Muscle layer of colon (tissue), 2 donors: ENCODE results near the gene KCNQ1.

Experiments
- H3K27ac ChIP-seq: one replicate; pipeline ENCODE4 v1.7.0; 2013; ENCODE audit warnings: low read depth, mild to moderate bottlenecking, low read length, moderate library complexity
- H3K27me3 ChIP-seq, 2 donors: one replicate each; pipeline ENCODE4 v1.7.0; 2013; ENCODE audit warnings: low read length in 2 of 2, mild to moderate bottlenecking in 2 of 2; ENCODE audit not compliant: insufficient read depth in 2 of 2, control insufficient read depth in 1 of 2
- H3K36me3 ChIP-seq: one replicate; pipeline ENCODE4 v1.7.0; 2013; ENCODE audit warnings: mild to moderate bottlenecking, low read length; ENCODE audit not compliant: insufficient read depth
- H3K4me1 ChIP-seq: one replicate; pipeline ENCODE4 v1.7.0; 2013; ENCODE audit warnings: mild to moderate bottlenecking, low read length; ENCODE audit not compliant: insufficient read depth
- H3K4me3 ChIP-seq, 2 donors: one replicate each; pipeline ENCODE4 v1.7.0; 2013; ENCODE audit warnings: low read length in 2 of 2, low read depth in 1 of 2, mild to moderate bottlenecking in 1 of 2, moderate library complexity in 1 of 2
- H3K9ac ChIP-seq: one replicate; pipeline ENCODE4 v1.7.0; 2013; ENCODE audit warnings: low read length
- H3K9me3 ChIP-seq: one replicate; pipeline ENCODE4 v1.7.0; 2013; ENCODE audit warnings: mild to moderate bottlenecking, low read length
- donor health status: abdominal sarcoma.
- donor health status: Adenocarcinoma of cecum.

KCNQ1 gene

DNA sequence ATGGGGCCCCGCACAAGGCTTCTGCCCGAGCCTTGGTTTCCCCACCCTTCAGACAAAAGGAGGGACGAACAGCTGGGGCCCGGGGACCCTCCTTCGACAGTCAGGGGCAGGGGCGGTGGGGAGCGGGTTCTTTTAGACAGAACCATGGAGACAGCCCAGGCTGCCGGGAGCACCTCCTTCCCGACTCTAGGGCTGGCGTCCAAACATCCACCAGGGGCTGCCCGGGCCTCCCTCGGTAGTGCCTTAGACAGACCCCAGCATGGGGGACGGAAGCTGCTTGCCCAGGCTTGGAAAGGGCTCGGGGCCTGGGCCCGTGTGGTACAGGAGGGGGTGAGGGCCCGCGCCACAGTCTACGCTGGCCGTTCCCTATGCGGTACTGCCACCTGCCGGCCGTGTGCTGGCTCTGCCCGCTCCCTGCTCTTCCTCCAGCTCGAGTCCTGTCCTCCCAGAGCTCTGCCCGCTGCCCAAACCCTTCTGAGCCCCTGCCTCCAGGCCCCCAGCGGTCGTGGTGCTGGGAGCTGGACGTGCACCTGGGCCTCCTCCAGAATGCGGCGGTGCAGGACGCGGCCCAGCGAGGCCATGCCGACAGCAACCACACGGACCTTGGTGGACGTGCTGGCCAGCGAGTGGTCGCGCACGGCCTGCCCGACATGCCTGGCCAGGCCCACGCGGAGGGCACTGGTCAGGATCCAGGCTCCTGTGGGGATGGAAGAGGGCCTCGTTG is 24.1 kb upstream of the KCNQ1 start:
- Histone ChIP-seq H3K9ac (no peak overlapping the region), H3K36me3 (no peaks in the 10 kb centered on the region), H3K4me3 (no peak overlapping the region), H3K27ac (no peak overlapping the region), H3K4me1 (peaks cover 4% of the 10 kb centered on the region), H3K27me3 (peaks cover 0 to 7% of the 10 kb centered on the region in 2 donors), H3K9me3 (no peaks in the 10 kb centered on the region)

DNA sequence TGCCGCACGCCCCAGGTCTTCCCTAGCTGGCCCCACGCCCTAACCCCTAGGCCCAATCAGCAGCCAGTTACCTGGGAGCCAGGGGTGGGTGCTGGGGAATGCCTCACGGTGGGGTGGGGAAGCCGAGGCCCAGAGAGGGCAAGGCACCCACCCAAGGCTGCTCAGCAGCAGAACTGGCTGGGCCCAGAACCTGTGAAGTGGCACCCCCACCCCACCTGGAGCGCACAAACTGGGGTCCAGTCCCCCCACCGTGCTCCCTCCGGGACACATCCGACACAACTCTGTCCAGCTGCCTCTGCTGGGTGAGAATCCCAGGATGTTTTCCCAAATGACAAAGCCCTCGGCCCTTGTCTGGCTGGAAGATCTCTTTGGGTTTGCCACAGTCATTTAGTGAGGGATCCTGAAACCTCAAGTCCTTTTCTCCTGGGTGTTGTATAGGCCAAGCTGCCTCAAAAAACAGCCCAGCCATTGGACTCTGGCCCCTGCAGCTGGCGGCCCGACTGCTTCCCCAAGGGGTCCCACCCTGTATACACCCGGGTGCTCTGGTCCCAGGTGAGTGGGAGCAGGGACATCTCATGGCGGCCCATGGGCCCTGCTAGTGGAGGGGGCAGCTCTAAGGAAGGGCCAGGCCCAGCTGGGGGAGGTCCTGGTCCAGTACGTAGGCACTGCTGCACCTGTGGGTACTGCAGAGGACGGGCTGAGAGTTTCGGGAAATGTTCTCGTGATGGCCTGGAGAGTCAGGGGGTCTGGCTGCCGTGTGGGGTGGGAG is 23.4 kb upstream of the KCNQ1 start:
- Histone ChIP-seq H3K9me3 (no peaks in the 10 kb centered on the region), H3K36me3 (no peaks in the 10 kb centered on the region), H3K27ac (no peak overlapping the region), H3K9ac (no peak overlapping the region), H3K4me1 (peaks cover 4% of the 10 kb centered on the region), H3K27me3 (peaks cover 0 to 7% of the 10 kb centered on the region in 2 donors), H3K4me3 (no peak overlapping the region)

DNA sequence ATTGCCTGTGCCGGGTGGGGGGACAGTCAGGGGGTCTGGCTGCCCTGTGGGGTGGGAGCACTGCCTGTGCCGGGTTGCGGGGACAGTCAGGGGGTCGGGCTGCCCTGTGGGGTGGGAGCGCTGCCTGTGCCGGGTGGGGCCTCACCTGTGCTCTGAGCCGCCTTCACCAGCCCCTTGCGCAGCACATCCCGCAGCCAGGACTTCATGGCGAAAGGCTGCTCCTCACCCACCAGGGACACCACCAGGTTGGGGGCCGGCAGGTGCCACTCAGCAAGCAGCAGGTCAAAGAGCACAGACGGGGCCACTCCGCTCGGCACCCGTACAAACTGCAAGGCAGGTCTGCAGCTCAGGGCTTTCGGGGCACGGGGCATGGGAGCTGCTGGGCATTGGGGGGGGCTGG is 22.8 kb upstream of the KCNQ1 start:
- Histone ChIP-seq H3K9ac (no peak overlapping the region), H3K4me3 (no peak overlapping the region), H3K36me3 (no peaks in the 10 kb centered on the region), H3K27ac (no peak overlapping the region), H3K4me1 (peaks cover 4% of the 10 kb centered on the region), H3K27me3 (peaks cover 0 to 7% of the 10 kb centered on the region in 2 donors), H3K9me3 (no peaks in the 10 kb centered on the region)

DNA sequence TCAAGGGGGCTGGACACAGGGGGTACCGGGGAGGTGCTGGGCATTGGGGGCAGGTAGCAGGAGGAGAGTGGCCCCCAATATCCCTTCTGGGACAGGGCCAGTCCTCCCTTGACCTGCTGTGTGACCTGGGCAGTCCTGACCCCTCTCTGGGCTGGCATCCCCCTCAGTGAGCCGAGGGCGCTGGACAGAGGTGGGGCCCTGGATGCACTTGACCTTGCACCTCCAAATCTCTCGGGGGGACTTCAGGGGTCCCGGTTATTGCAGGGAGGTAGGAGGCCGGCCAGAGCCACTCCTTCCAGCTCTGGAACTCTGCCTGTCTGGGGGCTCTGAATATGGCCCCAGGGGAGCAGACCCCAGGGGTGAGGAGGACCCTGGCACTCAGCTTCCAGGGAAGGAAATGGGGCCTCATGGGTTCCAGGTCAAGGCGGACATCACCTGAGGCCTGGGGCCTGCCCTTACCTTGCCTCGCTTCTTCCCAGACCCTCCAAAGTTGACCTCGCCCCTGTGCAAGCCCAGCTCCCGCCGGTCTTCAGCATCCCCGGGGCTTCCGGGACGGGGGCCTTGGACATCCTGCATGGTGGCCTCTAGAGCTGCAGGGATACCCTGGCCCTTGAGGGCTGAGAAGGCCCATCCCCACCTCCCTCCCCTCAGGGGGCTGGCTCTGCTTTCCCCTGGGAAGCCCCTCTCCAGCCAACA is 22.2 kb upstream of the KCNQ1 start:
- Histone ChIP-seq H3K27me3 (peaks cover 0 to 7% of the 10 kb centered on the region in 2 donors), H3K9ac (no peak overlapping the region), H3K9me3 (no peaks in the 10 kb centered on the region), H3K4me1 (peaks cover 4% of the 10 kb centered on the region), H3K27ac (no peak overlapping the region), H3K36me3 (no peaks in the 10 kb centered on the region), H3K4me3 (no peak overlapping the region)

DNA sequence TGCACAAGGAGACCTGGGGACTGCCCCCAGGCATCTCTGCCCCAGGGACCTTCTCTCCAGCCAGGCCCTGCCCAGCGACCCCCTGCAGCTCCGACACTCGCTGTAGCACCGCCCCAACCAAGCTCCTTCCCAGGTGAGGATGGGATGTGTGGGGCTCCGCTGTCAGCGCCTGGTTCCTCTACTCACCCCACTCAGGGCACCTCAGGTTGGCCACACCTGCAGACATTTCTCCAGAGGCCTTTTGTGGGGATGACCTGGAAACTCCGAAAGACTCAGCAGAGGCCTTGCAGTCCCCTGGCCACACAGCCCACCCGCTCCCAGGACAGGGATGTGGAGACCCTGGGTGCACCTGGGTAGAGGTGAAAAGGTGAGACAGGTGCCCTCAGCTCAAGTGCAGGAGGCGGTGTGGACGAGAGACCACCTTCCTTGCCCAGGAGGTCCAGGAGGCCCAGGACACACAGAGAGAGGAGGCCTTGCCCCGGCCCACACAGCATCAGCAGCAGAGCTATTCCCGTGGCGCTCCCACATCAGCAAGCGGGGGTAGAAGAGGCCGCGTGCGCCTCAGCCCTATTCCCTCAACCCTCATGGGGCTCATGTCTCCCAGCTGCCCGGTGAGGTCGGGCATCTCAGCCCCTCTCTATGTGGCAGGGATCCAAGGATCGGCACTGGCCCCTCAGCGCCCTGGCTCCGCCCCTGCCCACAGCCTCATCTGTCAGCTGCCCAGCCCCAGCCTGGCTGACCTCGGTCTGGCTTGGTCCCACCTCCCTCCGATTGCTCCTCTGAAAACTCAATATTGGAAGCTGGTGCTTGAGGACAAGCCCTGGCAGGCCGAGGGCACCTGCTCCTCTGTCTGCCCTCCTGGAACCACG is 21.4 kb upstream of the KCNQ1 start:
- H3K9ac ChIP-seq, result no peak overlapping the region
- H3K4me1 ChIP-seq, result peaks cover 4% of the 10 kb centered on the region
- peaks cover 0 to 7% of the 10 kb centered on the region in 2 donors for H3K27me3 ChIP-seq
- H3K36me3 ChIP-seq, result no peaks in the 10 kb centered on the region
- no peak overlapping the region for H3K4me3 ChIP-seq
- H3K9me3 ChIP-seq, result no peaks in the 10 kb centered on the region
- H3K27ac ChIP-seq, result no peak overlapping the region

DNA sequence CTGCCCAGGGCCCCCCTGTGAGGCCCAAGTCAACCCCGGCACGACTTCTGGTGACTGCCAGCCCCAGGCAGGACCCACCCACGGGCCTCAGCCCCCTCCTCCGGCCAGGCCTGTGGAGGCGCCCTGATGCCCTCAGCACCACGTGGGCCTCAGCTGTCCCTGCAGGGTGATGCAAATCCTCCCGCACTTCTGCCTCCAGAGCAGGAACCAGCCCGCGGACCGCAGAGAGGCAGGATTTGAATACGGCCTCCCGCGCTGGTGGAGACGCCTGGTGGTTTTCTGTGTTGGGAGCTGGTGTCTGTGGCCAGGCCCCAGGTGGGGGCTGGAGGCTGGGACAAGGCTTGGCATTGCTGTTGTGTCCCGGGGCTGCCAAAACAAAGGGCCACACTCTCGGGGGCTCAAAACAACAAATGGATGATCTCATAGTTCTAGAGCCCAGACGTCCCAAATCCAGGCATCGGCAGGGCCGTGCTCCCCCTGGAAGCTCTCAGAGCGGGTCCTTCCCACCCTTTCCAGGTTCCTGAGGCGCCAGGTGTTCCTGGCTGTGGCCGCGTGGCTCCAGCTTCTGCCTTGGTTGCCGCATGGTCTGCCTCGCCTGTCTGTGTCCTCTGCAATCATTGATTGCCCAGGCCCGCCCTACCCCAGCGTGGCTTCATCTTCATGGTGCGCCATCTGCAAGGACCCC is 19.9 kb upstream of the KCNQ1 start:
- H3K27ac ChIP-seq, result no peak overlapping the region
- no peak overlapping the region for H3K9ac ChIP-seq
- no peak overlapping the region for H3K4me3 ChIP-seq
- no peaks in the 10 kb centered on the region for H3K9me3 ChIP-seq
- peaks cover 0 to 7% of the 10 kb centered on the region in 2 donors for H3K27me3 ChIP-seq
- H3K36me3 ChIP-seq, result no peaks in the 10 kb centered on the region
- peaks cover under 1% of the 10 kb centered on the region for H3K4me1 ChIP-seq

DNA sequence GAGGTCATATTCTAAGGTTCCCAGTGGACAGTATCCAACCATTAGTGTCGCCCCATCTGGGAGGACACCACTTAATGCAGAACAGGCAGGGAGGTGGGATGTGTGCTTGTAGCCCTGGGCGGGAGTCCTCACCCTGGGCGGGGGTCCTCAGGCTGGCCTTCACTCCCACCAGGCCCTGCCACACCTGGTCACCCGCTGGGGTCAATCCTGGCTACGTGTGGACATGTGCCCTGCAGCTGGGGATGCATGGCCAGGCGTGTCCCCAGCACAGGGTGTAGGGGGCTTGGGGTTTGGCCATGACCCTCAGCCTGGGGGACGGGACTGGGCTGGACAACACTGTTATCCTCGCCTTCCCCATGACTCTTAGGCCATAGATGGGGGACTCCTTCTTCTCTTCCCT is 19.3 kb upstream of the KCNQ1 start:
- peaks cover 0 to 7% of the 10 kb centered on the region in 2 donors for H3K27me3 ChIP-seq
- no peak overlapping the region for H3K4me3 ChIP-seq
- no peak overlapping the region for H3K9ac ChIP-seq
- H3K9me3 ChIP-seq, result no peaks in the 10 kb centered on the region
- H3K36me3 ChIP-seq, result no peaks in the 10 kb centered on the region
- H3K4me1 ChIP-seq, result no peaks in the 10 kb centered on the region
- no peak overlapping the region for H3K27ac ChIP-seq

DNA sequence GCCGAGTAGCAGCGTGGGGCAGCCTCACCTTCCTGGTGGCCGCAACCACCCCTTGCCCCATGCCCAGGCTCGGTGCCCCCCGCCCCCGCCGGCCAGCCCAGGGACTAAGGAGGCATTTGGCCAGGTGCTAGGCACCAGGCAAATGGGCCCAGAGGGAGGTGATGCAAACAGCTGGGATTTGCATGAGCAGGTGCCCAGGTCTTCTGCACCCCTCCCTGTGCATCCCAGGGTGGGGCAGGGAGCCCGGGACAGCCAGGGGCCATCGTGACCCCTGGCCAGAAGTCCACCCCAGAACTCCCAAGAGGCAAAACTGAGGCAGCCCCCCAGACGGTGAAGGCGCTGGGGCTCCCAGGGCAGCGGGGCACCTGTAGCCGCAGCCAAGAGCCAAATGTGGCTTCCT is 18.6 kb upstream of the KCNQ1 start:
- no peak overlapping the region for H3K27ac ChIP-seq
- H3K9me3 ChIP-seq, result no peaks in the 10 kb centered on the region
- H3K9ac ChIP-seq, result no peak overlapping the region
- peaks cover 0 to 5% of the 10 kb centered on the region in 2 donors for H3K27me3 ChIP-seq
- H3K36me3 ChIP-seq, result no peaks in the 10 kb centered on the region
- H3K4me1 ChIP-seq, result no peaks in the 10 kb centered on the region
- no peak overlapping the region for H3K4me3 ChIP-seq

DNA sequence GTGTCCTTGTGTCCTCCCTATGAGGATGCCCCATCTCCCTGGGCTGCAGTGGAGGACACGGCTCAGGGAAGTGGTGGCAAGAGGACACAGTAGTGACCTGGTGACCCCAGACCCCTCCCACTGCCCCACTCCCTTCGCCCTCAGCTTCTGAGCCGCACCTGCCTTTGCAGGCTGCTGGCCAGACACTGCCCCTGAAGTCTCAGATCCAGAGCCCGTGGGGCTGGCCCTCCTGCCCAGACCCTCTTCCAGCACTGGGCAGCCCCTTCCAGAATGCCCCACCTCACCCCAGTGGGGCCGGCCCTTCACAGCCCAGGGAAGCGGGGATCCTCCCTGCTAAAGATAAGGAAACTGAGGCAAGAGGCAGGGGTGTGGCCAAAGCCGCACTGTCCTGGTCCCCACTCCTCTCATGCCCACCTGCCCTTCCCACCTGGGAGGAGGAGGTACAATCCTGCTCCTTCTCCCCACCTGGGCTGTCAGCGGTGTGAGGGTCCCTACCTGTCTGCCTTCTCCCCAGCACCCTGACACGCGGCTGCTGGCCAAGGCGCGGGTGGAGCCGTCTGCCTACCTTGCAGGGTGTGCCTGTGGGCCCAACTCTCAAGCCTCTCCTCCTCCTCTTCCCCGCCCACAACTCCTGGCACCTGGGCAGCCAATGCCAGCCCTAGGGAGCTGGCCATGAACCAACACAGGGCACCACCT is 17.8 kb upstream of the KCNQ1 start:
- no peak overlapping the region for H3K27ac ChIP-seq
- H3K4me3 ChIP-seq, result no peak overlapping the region
- no peaks in the 10 kb centered on the region for H3K4me1 ChIP-seq
- no peaks in the 10 kb centered on the region for H3K36me3 ChIP-seq
- H3K9ac ChIP-seq, result no peak overlapping the region
- H3K27me3 ChIP-seq, result no peaks in the 10 kb centered on the region
- no peaks in the 10 kb centered on the region for H3K9me3 ChIP-seq

DNA sequence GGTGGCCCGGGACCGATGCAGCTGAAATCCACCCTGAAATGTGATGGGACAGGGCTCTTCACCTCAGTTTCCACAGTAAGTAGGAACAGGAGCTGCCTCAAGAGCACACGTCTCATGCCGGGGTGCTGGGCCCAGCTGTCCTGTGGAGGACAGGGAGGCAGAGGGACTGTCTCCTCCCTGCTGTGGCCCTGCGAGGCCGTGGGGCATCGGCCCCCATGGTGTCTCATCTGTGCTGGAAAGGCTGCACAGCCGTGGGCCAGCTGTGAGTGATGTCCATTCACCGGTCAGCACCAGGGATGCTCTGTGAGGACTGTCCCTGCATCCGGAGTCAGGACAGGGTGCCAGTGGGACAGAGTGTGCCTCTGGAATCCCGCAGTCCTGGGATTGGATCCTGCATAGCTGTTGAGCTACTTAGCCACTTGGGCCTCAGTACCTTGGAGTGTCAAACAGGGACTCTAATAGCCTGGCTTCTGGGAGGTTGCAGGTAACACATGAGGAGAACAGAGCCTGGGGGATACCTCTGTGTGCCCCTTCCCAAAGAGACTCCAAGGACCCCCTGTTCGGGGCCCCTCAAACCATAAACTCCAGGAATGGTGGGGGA is 17.0 kb upstream of the KCNQ1 start:
- Histone ChIP-seq H3K36me3 (no peaks in the 10 kb centered on the region), H3K4me1 (no peaks in the 10 kb centered on the region), H3K27ac (no peak overlapping the region), H3K27me3 (no peaks in the 10 kb centered on the region), H3K4me3 (no peak overlapping the region), H3K9me3 (no peaks in the 10 kb centered on the region), H3K9ac (no peak overlapping the region)
